Measurements from ENCODE around the gene HMGB2.

HMGB2 gene

DNA sequence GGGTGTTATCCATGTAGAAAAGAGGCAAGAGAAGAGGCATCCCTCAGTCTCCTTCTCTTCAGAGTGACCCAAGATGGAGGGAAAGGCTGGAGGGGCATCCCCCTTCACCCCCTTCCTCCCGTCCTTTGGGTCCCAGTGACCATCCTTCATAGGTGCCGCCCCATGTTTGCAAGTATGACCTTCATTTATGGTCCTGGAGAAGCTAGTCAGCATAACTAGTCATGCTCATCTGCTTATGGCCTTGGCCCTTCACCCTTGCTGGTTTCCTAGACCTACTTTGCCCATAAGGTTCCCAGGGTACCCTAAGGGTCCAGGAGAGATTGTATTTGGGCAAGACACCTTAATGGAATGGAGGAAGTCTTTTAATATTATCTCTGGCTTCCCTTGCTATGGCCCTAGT, 46.7 kb downstream of the HMGB2 start:
- no peaks in the 10 kb centered on the region for H3K36me3 ChIP-seq (ENCODE audit: control insufficient read depth, insufficient read depth, low read length)
- no peak overlapping the region for H3K9ac ChIP-seq
- H3K27me3 ChIP-seq (ENCODE audit: control insufficient read depth, insufficient read depth, low read length), result no peaks in the 10 kb centered on the region
- no peaks in the 10 kb centered on the region for H3K4me1 ChIP-seq
- no peaks in the 10 kb centered on the region for H3K79me2 ChIP-seq
- H3K9me3 ChIP-seq (ENCODE audit: control insufficient read depth, low read length), result no peaks in the 10 kb centered on the region
- TF ChIP-seq, protein P1, sequence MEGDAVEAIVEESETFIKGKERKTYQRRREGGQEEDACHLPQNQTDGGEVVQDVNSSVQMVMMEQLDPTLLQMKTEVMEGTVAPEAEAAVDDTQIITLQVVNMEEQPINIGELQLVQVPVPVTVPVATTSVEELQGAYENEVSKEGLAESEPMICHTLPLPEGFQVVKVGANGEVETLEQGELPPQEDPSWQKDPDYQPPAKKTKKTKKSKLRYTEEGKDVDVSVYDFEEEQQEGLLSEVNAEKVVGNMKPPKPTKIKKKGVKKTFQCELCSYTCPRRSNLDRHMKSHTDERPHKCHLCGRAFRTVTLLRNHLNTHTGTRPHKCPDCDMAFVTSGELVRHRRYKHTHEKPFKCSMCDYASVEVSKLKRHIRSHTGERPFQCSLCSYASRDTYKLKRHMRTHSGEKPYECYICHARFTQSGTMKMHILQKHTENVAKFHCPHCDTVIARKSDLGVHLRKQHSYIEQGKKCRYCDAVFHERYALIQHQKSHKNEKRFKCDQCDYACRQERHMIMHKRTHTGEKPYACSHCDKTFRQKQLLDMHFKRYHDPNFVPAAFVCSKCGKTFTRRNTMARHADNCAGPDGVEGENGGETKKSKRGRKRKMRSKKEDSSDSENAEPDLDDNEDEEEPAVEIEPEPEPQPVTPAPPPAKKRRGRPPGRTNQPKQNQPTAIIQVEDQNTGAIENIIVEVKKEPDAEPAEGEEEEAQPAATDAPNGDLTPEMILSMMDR (IDR thresholded peaks at IDR 0.05), result no peak
- H3K4me2 ChIP-seq (ENCODE audit: low read length), result no peak overlapping the region
- no peak overlapping the region for H3K4me3 ChIP-seq (ENCODE audit: low read depth, low read length)
- H3K27ac ChIP-seq, result no peak overlapping the region
- H2AFZ ChIP-seq, result no peak overlapping the region

DNA sequence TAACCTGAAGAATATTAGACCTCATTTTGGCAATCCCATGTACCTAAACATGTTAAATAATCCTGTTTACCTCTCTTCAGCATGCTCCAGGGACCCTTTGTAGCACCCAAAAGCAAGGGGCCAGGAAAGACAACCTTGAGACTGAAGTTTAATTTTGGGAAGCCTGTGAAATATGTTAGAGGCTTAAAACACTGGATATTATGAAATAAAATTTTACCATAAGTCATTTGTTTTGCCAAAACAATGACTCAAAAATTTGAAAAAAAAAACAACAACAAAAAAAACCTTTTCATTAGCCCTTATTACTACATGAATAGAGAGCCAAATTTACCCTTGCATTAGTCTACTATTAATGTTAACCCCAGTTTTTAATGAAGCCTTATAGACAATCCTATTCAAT, 49.7 kb downstream of the HMGB2 start:
- Histone ChIP-seq H3K9ac (no peak overlapping the region), H3K79me2 (no peaks in the 10 kb centered on the region), H3K27ac (no peak overlapping the region), H3K4me3 (ENCODE audit: low read depth, low read length) (no peak overlapping the region), H3K27me3 (ENCODE audit: control insufficient read depth, insufficient read depth, low read length) (no peaks in the 10 kb centered on the region), H3K9me3 (ENCODE audit: control insufficient read depth, low read length) (no peaks in the 10 kb centered on the region), H2AFZ (no peak overlapping the region), H3K4me2 (ENCODE audit: low read length) (no peak overlapping the region), H3K36me3 (ENCODE audit: control insufficient read depth, insufficient read depth, low read length) (no peaks in the 10 kb centered on the region), H3K4me1 (no peaks in the 10 kb centered on the region)
- TF ChIP-seq, protein P1 (IDR thresholded peaks at IDR 0.05), result no peak

DNA sequence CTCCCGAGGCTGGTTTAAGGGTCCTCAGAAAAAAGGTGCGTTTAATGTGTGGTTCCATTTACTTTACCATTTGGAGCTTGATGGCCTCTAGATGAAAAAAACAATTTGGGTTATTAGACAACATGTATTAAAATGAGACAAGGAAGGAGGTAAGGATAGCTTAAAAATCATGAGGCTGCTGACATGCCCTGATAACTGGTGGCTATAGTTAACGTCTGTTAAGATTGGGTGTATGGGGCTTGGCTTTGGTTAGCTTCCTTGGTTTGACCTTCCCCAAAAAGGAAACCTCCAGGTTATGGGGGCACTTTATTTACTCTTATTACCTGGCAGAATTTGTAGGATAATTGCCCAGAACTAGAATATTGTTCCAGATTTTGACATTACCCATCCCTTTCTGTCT, 51.5 kb downstream of the HMGB2 start:
- Histone ChIP-seq H3K27ac (no peak overlapping the region), H3K79me2 (no peaks in the 10 kb centered on the region), H3K27me3 (ENCODE audit: control insufficient read depth, insufficient read depth, low read length) (no peaks in the 10 kb centered on the region), H3K9ac (no peak overlapping the region), H3K4me1 (no peaks in the 10 kb centered on the region), H2AFZ (no peak overlapping the region), H3K4me3 (ENCODE audit: low read depth, low read length) (no peak overlapping the region), H3K4me2 (ENCODE audit: low read length) (no peak overlapping the region), H3K36me3 (ENCODE audit: control insufficient read depth, insufficient read depth, low read length) (no peaks in the 10 kb centered on the region), H3K9me3 (ENCODE audit: control insufficient read depth, low read length) (no peaks in the 10 kb centered on the region)
- TF ChIP-seq, protein P1 (IDR thresholded peaks at IDR 0.05), result no peak

DNA sequence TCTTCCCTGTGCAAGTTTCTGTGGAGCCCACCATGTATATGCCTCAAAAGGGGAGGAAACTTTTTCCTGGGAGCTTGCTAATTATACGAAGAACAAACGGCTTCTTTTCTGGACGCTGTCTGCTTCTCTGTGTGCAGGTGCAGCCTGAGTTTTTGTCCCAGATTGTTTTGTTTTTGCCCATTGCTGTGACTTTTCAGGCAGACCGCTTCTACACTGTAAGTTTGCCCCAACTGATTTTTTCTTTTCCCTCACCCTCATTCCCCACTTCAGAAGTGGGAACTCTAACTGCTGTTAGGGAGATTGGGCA, 51.9 kb downstream of the HMGB2 start:
- H3K4me3 ChIP-seq (ENCODE audit: low read depth, low read length), result no peak overlapping the region
- H3K36me3 ChIP-seq (ENCODE audit: control insufficient read depth, insufficient read depth, low read length), result no peaks in the 10 kb centered on the region
- H3K9me3 ChIP-seq (ENCODE audit: control insufficient read depth, low read length), result no peaks in the 10 kb centered on the region
- TF ChIP-seq, protein P1 (IDR thresholded peaks at IDR 0.05), result no peak
- H3K79me2 ChIP-seq, result no peaks in the 10 kb centered on the region
- no peaks in the 10 kb centered on the region for H3K4me1 ChIP-seq
- H2AFZ ChIP-seq, result no peak overlapping the region
- no peaks in the 10 kb centered on the region for H3K27me3 ChIP-seq (ENCODE audit: control insufficient read depth, insufficient read depth, low read length)
- no peak overlapping the region for H3K4me2 ChIP-seq (ENCODE audit: low read length)
- no peak overlapping the region for H3K9ac ChIP-seq
- H3K27ac ChIP-seq, result no peak overlapping the region

DNA sequence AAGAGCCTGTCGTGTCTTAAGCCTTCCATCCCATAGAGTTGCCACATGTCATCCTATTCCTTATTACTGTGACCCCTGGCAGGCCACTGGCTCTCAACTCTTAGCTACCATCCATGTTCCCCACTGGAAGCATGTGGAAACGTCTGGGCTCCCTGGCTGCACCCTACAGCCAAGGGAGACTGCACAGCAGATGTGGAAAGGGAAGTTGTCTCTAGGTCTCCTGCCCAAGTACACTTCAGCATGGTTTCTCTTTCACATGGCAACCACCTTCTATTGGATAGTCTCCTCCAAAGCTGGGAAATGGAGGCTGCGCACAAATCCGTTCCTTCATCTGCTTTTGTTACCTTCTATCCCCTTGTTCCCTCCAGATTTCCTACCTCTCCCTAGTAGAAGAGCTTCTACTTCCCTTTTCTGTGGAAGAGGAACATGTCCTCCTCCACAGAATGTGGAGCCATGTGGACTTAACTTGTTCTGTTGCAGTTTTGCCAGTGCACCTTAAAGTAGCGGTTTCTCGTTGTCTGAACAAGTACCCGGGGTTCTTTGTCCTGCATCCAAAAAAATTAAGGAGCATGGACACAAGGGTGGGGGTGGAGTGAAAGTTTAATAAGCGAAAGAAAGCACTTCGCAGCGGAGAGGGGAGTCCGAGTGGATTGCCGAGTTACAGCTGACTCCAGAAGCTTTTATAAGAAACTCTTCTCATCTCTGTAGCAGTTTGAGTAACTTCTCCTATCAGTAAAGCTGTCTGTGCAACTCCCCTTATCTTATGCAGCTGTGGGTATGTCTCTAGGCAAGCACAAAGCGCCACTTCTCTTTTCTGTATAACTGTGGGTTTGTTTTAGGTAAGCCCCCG, 52.5 kb downstream of the HMGB2 start:
- no peak overlapping the region for H3K9ac ChIP-seq
- no peak overlapping the region for H3K27ac ChIP-seq
- no peak overlapping the region for H2AFZ ChIP-seq
- H3K27me3 ChIP-seq (ENCODE audit: control insufficient read depth, insufficient read depth, low read length), result no peaks in the 10 kb centered on the region
- no peaks in the 10 kb centered on the region for H3K4me1 ChIP-seq
- TF ChIP-seq, protein P1 (IDR thresholded peaks at IDR 0.05), result no peak
- H3K9me3 ChIP-seq (ENCODE audit: control insufficient read depth, low read length), result no peaks in the 10 kb centered on the region
- no peaks in the 10 kb centered on the region for H3K79me2 ChIP-seq
- H3K36me3 ChIP-seq (ENCODE audit: control insufficient read depth, insufficient read depth, low read length), result no peaks in the 10 kb centered on the region
- H3K4me2 ChIP-seq (ENCODE audit: low read length), result no peak overlapping the region
- H3K4me3 ChIP-seq (ENCODE audit: low read depth, low read length), result no peak overlapping the region
